Stimulated activated naive B cell treated with anti-CD40 and anti-IgM and Interleukin-4, amounts not matched to agents 10 μg/mL and 1 μg/mL and 100 μg/mL, for 72 hours (primary cell): ENCODE data around the gene NFIA.

Source experiments
- ATAC-seq, 2 donors: fragments of 150-1000 bp; cut with Tn5 transposase; replicated peaks; 2 replicates each; pipeline ENCODE4 v1.10.0; 2021; ENCODE audit warnings: moderate library complexity in 1 of 2
- DNase-seq: peaks from one replicate; pipeline ENCODE4 v3.0.0; 2021
- H3K27ac Mint-ChIP-seq: one replicate; pipeline ENCODE4 v1.8.0; 2022; ENCODE audit warnings: mild to moderate bottlenecking, mixed read lengths
- H3K27me3 Mint-ChIP-seq, 2 donors: one replicate each; pipeline ENCODE4 v1.8.0; 2022; ENCODE audit warnings: mixed read lengths in 2 of 2
- H3K36me3 Mint-ChIP-seq, 2 donors: one replicate each; pipeline ENCODE4 v1.8.0; 2022; ENCODE audit warnings: mixed read lengths in 2 of 2, mild to moderate bottlenecking in 1 of 2
- H3K4me1 Mint-ChIP-seq, 2 donors: one replicate each; pipeline ENCODE4 v1.8.0; 2022; ENCODE audit warnings: mixed read lengths in 2 of 2, mild to moderate bottlenecking in 1 of 2
- H3K4me3 Mint-ChIP-seq, 2 donors: one replicate each; pipeline ENCODE4 v1.8.0; 2022; ENCODE audit warnings: mild to moderate bottlenecking in 2 of 2, mixed read lengths in 2 of 2, moderate library complexity in 1 of 2
- H3K9me3 Mint-ChIP-seq, 2 donors: one replicate each; pipeline ENCODE4 v1.8.0; 2022; ENCODE audit warnings: mixed read lengths in 2 of 2, mild to moderate bottlenecking in 1 of 2

NFIA gene

GRCh38 chr1:61097722-61098121 is 15.4 kb downstream of the NFIA start:
- no peaks in the 10 kb centered on the region for H3K36me3 Mint-ChIP-seq
- H3K9me3 Mint-ChIP-seq, result no peaks in the 10 kb centered on the region
- no peak for DNase-seq
- peaks cover 0 to 13% of the 10 kb centered on the region in 2 donors for H3K27me3 Mint-ChIP-seq
- ATAC-seq, result no peak
- no peak overlapping the region for H3K27ac Mint-ChIP-seq
- no peak overlapping the region for H3K4me3 Mint-ChIP-seq
- H3K4me1 Mint-ChIP-seq, result no peaks in the 10 kb centered on the region

GRCh38 chr1:61098333-61098732 is 16.0 kb downstream of the NFIA start:
- H3K27ac Mint-ChIP-seq, result no peak overlapping the region
- no peak overlapping the region for H3K4me3 Mint-ChIP-seq
- DNase-seq, result no peak
- no peak for ATAC-seq
- no peaks in the 10 kb centered on the region for H3K9me3 Mint-ChIP-seq
- no peaks in the 10 kb centered on the region for H3K4me1 Mint-ChIP-seq
- peaks cover 0 to 13% of the 10 kb centered on the region in 2 donors for H3K27me3 Mint-ChIP-seq
- H3K36me3 Mint-ChIP-seq, result no peaks in the 10 kb centered on the region

- H3K36me3 Mint-ChIP-seq, result no peaks in the 10 kb centered on the region
- no peaks in the 10 kb centered on the region for H3K9me3 Mint-ChIP-seq
- H3K4me1 Mint-ChIP-seq, result no peaks in the 10 kb centered on the region
- H3K4me3 Mint-ChIP-seq, result no peak overlapping the region
- H3K27me3 Mint-ChIP-seq, result peaks cover 0 to 13% of the 10 kb centered on the region in 2 donors
- DNase-seq (no peak), ATAC-seq (no peak)
- H3K27ac Mint-ChIP-seq, result no peak overlapping the region
Observed at GRCh38 chr1:61098906-61099437, 16.6 kb downstream of the NFIA start.

GRCh38 chr1:61100578-61100977 is 18.2 kb downstream of the NFIA start:
- Mint-ChIP-seq H3K4me1 (no peaks in the 10 kb centered on the region), H3K9me3 (no peaks in the 10 kb centered on the region), H3K27ac (no peak overlapping the region), H3K4me3 (no peak overlapping the region), H3K36me3 (no peaks in the 10 kb centered on the region), H3K27me3 (peaks cover 0 to 4% of the 10 kb centered on the region in 2 donors)
- DNase-seq (no peak), ATAC-seq (no peak)

GRCh38 chr1:61101536-61101935 is 19.2 kb downstream of the NFIA start:
- no peak for ATAC-seq
- Mint-ChIP-seq H3K27me3 (peaks cover 0 to 4% of the 10 kb centered on the region in 2 donors), H3K4me1 (no peaks in the 10 kb centered on the region), H3K9me3 (no peaks in the 10 kb centered on the region), H3K36me3 (no peaks in the 10 kb centered on the region), H3K4me3 (no peak overlapping the region), H3K27ac (no peak overlapping the region)
- DNase-seq, result no peak

- Mint-ChIP-seq H3K4me3 (no peak overlapping the region), H3K27me3 (peaks cover 0 to 4% of the 10 kb centered on the region in 2 donors), H3K4me1 (no peaks in the 10 kb centered on the region), H3K9me3 (no peaks in the 10 kb centered on the region), H3K27ac (no peak overlapping the region), H3K36me3 (no peaks in the 10 kb centered on the region)
- DNase-seq (no peak), ATAC-seq (no peak)
Observed at GRCh38 chr1:61102041-61102440, 19.7 kb downstream of the NFIA start.

GRCh38 chr1:61102621-61103020 is 20.3 kb downstream of the NFIA start:
- ATAC-seq (no peak), DNase-seq (no peak)
- H3K36me3 Mint-ChIP-seq, result no peaks in the 10 kb centered on the region
- no peak overlapping the region for H3K4me3 Mint-ChIP-seq
- H3K27me3 Mint-ChIP-seq, result peaks cover 0 to 4% of the 10 kb centered on the region in 2 donors
- no peaks in the 10 kb centered on the region for H3K4me1 Mint-ChIP-seq
- H3K27ac Mint-ChIP-seq, result no peak overlapping the region
- H3K9me3 Mint-ChIP-seq, result no peaks in the 10 kb centered on the region

GRCh38 chr1:61104220-61104671 is 21.9 kb downstream of the NFIA start:
- no peaks in the 10 kb centered on the region for H3K4me1 Mint-ChIP-seq
- H3K27me3 Mint-ChIP-seq, result peaks cover 0 to under 1% of the 10 kb centered on the region in 2 donors
- no peak overlapping the region for H3K4me3 Mint-ChIP-seq
- no peaks in the 10 kb centered on the region for H3K9me3 Mint-ChIP-seq
- H3K36me3 Mint-ChIP-seq, result no peaks in the 10 kb centered on the region
- peak overlapping the region; percentile 51 for H3K27ac Mint-ChIP-seq
- ATAC-seq (no peak), DNase-seq (no peak)

GRCh38 chr1:61107638-61108037 is 25.3 kb downstream of the NFIA start:
- Mint-ChIP-seq H3K4me3 (no peak overlapping the region), H3K36me3 (no peaks in the 10 kb centered on the region), H3K9me3 (no peaks in the 10 kb centered on the region), H3K4me1 (no peaks in the 10 kb centered on the region), H3K27ac (no peak overlapping the region), H3K27me3 (no peaks in the 10 kb centered on the region)
- ATAC-seq (no peak), DNase-seq (no peak)

GRCh38 chr1:61109158-61109557 is 26.8 kb downstream of the NFIA start:
- Mint-ChIP-seq H3K36me3 (no peaks in the 10 kb centered on the region), H3K4me3 (no peak overlapping the region), H3K9me3 (no peaks in the 10 kb centered on the region), H3K27ac (no peak overlapping the region), H3K4me1 (no peaks in the 10 kb centered on the region), H3K27me3 (no peaks in the 10 kb centered on the region)
- no peak for ATAC-seq
- no peak for DNase-seq

GRCh38 chr1:61109910-61110309 is 27.5 kb downstream of the NFIA start:
- no peak overlapping the region for H3K4me3 Mint-ChIP-seq
- no peaks in the 10 kb centered on the region for H3K27me3 Mint-ChIP-seq
- no peaks in the 10 kb centered on the region for H3K9me3 Mint-ChIP-seq

GRCh38 chr1:61110554-61110953 is 28.2 kb downstream of the NFIA start:
- no peaks in the 10 kb centered on the region for H3K4me1 Mint-ChIP-seq
- no peaks in the 10 kb centered on the region for H3K9me3 Mint-ChIP-seq
- no peaks in the 10 kb centered on the region for H3K36me3 Mint-ChIP-seq
- DNase-seq, result no peak
- no peak for ATAC-seq
- H3K4me3 Mint-ChIP-seq, result no peak overlapping the region
- no peaks in the 10 kb centered on the region for H3K27me3 Mint-ChIP-seq
- H3K27ac Mint-ChIP-seq, result no peak overlapping the region

More at GRCh38 chr1:61109910-61110309, 27.5 kb downstream of the NFIA start:
- no peak overlapping the region for H3K27ac Mint-ChIP-seq
- no peaks in the 10 kb centered on the region for H3K4me1 Mint-ChIP-seq
- H3K36me3 Mint-ChIP-seq, result no peaks in the 10 kb centered on the region
- DNase-seq (no peak), ATAC-seq (no peak)

- Mint-ChIP-seq H3K9me3 (no peaks in the 10 kb centered on the region), H3K27me3 (peaks cover 0 to 4% of the 10 kb centered on the region in 2 donors), H3K4me3 (no peak overlapping the region), H3K36me3 (no peaks in the 10 kb centered on the region), H3K4me1 (no peaks in the 10 kb centered on the region), H3K27ac (no peak overlapping the region)
- ATAC-seq (no peak), DNase-seq (no peak)
Observed at GRCh38 chr1:61111084-61112004, 29.0 kb downstream of the NFIA start.

GRCh38 chr1:61114178-61114870 is 32.0 kb downstream of the NFIA start:
- no peak for DNase-seq
- no peak for ATAC-seq
- no peaks in the 10 kb centered on the region for H3K36me3 Mint-ChIP-seq
- no peak overlapping the region for H3K4me3 Mint-ChIP-seq
- H3K27ac Mint-ChIP-seq, result no peak overlapping the region
- no peaks in the 10 kb centered on the region for H3K9me3 Mint-ChIP-seq
- peaks cover 0 to 4% of the 10 kb centered on the region in 2 donors for H3K27me3 Mint-ChIP-seq
- H3K4me1 Mint-ChIP-seq, result no peaks in the 10 kb centered on the region
